ENCODE data around the gene CHD9NB. TPM values are rescaled to one million over a fixed set of nuclear protein-coding genes. Genes with fewer than 3 reads are reported as not detected.

Gene CHD9NB
- total and polyA plus RNA-seq, 8 donors = 1.6 to 22.1 (median 3.5) TPM

GRCh38 chr16:53007095-53007494 is 45.6 kb downstream of the CHD9NB start:
- 90 to 91% methylated on average over 1 of the region's 1 CpG for WGBS, 2 donors
- no peak overlapping the region for H3K4me3 ChIP-seq
- ATAC-seq (no peak), DNase-seq (no peak), FAIRE-seq (no peak)
- no peak for TF ChIP-seq CTCF (IDR thresholded peaks at IDR 0.05)
- H3K4me1 ChIP-seq = no peaks in the 10 kb centered on the region
- H3K9me3 ChIP-seq = no peaks in the 10 kb centered on the region
- no peaks in the 10 kb centered on the region for H3K27me3 ChIP-seq
- H3K36me3 ChIP-seq = no peaks in the 10 kb centered on the region
- no peak overlapping the region for H3K27ac ChIP-seq
- intact Hi-C loops (cut with DNase I) = no loop called here

- ATAC-seq (no peak), DNase-seq (no peak), FAIRE-seq (no peak)
- Histone ChIP-seq H3K4me3 (no peak overlapping the region), H3K4me1 (no peaks in the 10 kb centered on the region), H3K36me3 (no peaks in the 10 kb centered on the region), H3K27me3 (no peaks in the 10 kb centered on the region), H3K9me3 (no peaks in the 10 kb centered on the region), H3K27ac (no peak overlapping the region)
- TF ChIP-seq CTCF (IDR thresholded peaks at IDR 0.05) = no peak
- WGBS, 2 donors = 36 to 53% methylated on average over 1 of the region's 1 CpG
- intact Hi-C loops (cut with DNase I) = no loop called here
Measured at GRCh38 chr16:52997922-52998321, 54.8 kb downstream of the CHD9NB start.

GRCh38 chr16:52994942-52995341 is 57.8 kb downstream of the CHD9NB start:
- FAIRE-seq (no peak), ATAC-seq (no peak), DNase-seq (no peak)
- WGBS, 2 donors = 88 to 93% methylated on average over 5 of the region's 5 CpGs
- no peak for TF ChIP-seq CTCF (IDR thresholded peaks at IDR 0.05)
- intact Hi-C loops (cut with DNase I) = no loop called here
- Histone ChIP-seq H3K27ac (no peak overlapping the region), H3K36me3 (no peaks in the 10 kb centered on the region), H3K27me3 (no peaks in the 10 kb centered on the region), H3K4me1 (no peaks in the 10 kb centered on the region), H3K9me3 (no peaks in the 10 kb centered on the region), H3K4me3 (no peak overlapping the region)

- 64 to 66% methylated on average over 3 of the region's 3 CpGs for WGBS, 2 donors
- intact Hi-C loops (cut with DNase I) = no loop called here
- Histone ChIP-seq H3K4me3 (no peak overlapping the region), H3K36me3 (no peaks in the 10 kb centered on the region), H3K9me3 (no peaks in the 10 kb centered on the region), H3K4me1 (no peaks in the 10 kb centered on the region), H3K27ac (no peak overlapping the region), H3K27me3 (no peaks in the 10 kb centered on the region)
- FAIRE-seq (no peak), ATAC-seq (no peak), DNase-seq (no peak)
- TF ChIP-seq CTCF (IDR thresholded peaks at IDR 0.05) = no peak
Measured at GRCh38 chr16:52993179-52993578, 59.5 kb downstream of the CHD9NB start.

GRCh38 chr16:52991572-52991971 is 61.1 kb downstream of the CHD9NB start:
- H3K9me3 ChIP-seq = no peaks in the 10 kb centered on the region
- FAIRE-seq (no peak), DNase-seq (no peak), ATAC-seq (no peak)
- H3K4me1 ChIP-seq = no peaks in the 10 kb centered on the region
- H3K4me3 ChIP-seq = no peak overlapping the region
- H3K36me3 ChIP-seq = no peaks in the 10 kb centered on the region
- intact Hi-C loops (cut with DNase I) = no loop called here
- no peak overlapping the region for H3K27ac ChIP-seq
- no peak for TF ChIP-seq CTCF (IDR thresholded peaks at IDR 0.05)
- WGBS, 2 donors = 96 to 100% methylated on average over 1 of the region's 1 CpG
- H3K27me3 ChIP-seq = no peaks in the 10 kb centered on the region

Other genes with a start within 250 kb of the CHD9NB start
- 10 to 100 TPM; 23.5 to 40.9 (median 30.8) TPM for gene CHD9, start 2.1 kb upstream of the CHD9NB start, total RNA-seq
- gene CHD9, start 2.1 kb upstream of the CHD9NB start, polyA plus RNA-seq = 1 to 10 TPM; 7.2 to 9.9 TPM